ENCODE measurements around the gene SETBP1. TPM values are rescaled to one million over a fixed set of nuclear protein-coding genes. Genes with fewer than 3 reads are reported as not detected.

The SETBP1 gene
- total and polyA plus RNA-seq, 9 of the 15 experiments (the other 6 are each of a cell fraction or from before 2014, with no cell fraction given): under 0.01 to 0.13 (median 0.04) TPM

GRCh38 chr18:44679914-44680272 lies 795 bp upstream of the SETBP1 start:
- Histone ChIP-seq H3K36me3 (ENCODE audit: control insufficient read depth, insufficient read depth, low read length) (no peaks in the 10 kb centered on the region), H3K4me3 (no peak overlapping the region), H3K4me1 (replicated peaks in 1 of 2; ENCODE audit: control insufficient read depth in 2 of 2, insufficient read depth in 2 of 2, low read length in 2 of 2) (peaks cover 0 to 10% of the 10 kb centered on the region in 2 experiments; a peak in 2 of 5 replicates), H3K27me3 (ENCODE audit: control insufficient read depth in 2 of 2, insufficient read depth in 2 of 2, low read length in 2 of 2) (peaks cover 2 to 9% of the 10 kb centered on the region in 2 experiments; a peak in 3 of 5 replicates), H3K9ac (ENCODE audit: insufficient read depth in 1 of 2, low read depth in 2 of 2, low read length in 2 of 2) (no peak overlapping the region), H2AFZ (ENCODE audit: low read depth, low read length) (no peak overlapping the region), H3K27ac (ENCODE audit: extremely low read depth, low read depth, low read length) (no peak overlapping the region), H3K9me3 (replicated peaks; ENCODE audit: control insufficient read depth, insufficient read depth, low read depth, low read length) (no peaks in the 10 kb centered on the region), H4K20me1 (replicated peaks; ENCODE audit: control insufficient read depth, insufficient read depth, low read length) (no peaks in the 10 kb centered on the region), H3K9me1 (ENCODE audit: control insufficient read depth, insufficient read depth, low read length) (no peaks in the 10 kb centered on the region), H3K79me2 (ENCODE audit: control insufficient read depth, insufficient read depth, low read length) (no peaks in the 10 kb centered on the region), H3K4me2 (ENCODE audit: insufficient read depth, low read length) (no peak overlapping the region)
- TF ChIP-seq ZNF212 (CRISPR knock-in tag; IDR thresholded peaks at IDR 0.05): no peak
- TF ChIP-seq YY1 (IDR thresholded peaks at IDR 0.05; ENCODE audit: borderline replicate concordance in 1 of 3, control insufficient read depth in 1 of 3, extremely low read depth in 1 of 3, insufficient read depth in 3 of 3, insufficient read length in 1 of 3, insufficient replicate concordance in 2 of 3, low read depth in 1 of 3, low read length in 2 of 3): peak in 1 of 3 experiments; percentile 36
- TF ChIP-seq POLR2AphosphoS5 (IDR thresholded peaks at IDR 0.05; ENCODE audit: control insufficient read depth, insufficient read depth, low read depth, low read length): no peak
- TF ChIP-seq MLLT1 (IDR thresholded peaks at IDR 0.05): no peak
- FAIRE-seq (no peak), DNase-seq (ENCODE audit: extremely low read depth in 1 of 4, low spot score in 3 of 4) (peak in 1 of 4 experiments; percentile 6), ATAC-seq (no peak)
- intact Hi-C loops (cut with micrococcal nuclease): loop anchor here (10.0 kb wide), 1 partner anchor 215 kb away; no protein-coding TSS in a partner anchor
- no CpG with 5 or more reads among the region's 41 CpGs for WGBS (ENCODE audit: insufficient coverage, low coverage, missing lambda C conversion rate)
- in situ Hi-C loops (cut with MboI): no loop called here
- ChIA-PET POLR2A (no interaction called here), CTCF (ENCODE audit: low intra/inter-chr PET ratio) (interaction anchor here (0.6 kb wide), 1 partner anchor 533 kb away, joined by 4 read pairs; no protein-coding TSS in a partner anchor)
- no TSS peak for BruUV-seq (replicated peaks)
